Esophagus muscularis mucosa (tissue), 4 donors: Measurements from ENCODE around the gene RSRC1.

Experiments used
- CTCF ChIP-seq, 3 experiments: fragments of 200-600 bp in 2 of 3; fragments of 450-650 bp in 1 of 3; sonication (generic) in 2 of 3; IDR thresholded peaks; one replicate each; pipeline ENCODE4 v1.5.1; 2017 to 2019; ENCODE audit warnings: antibody characterized with exemption in 3 of 3, mild to moderate bottlenecking in 2 of 3, moderate library complexity in 1 of 3
- EP300 ChIP-seq: sonication (generic); formaldehyde crosslinking; IDR thresholded peaks from one replicate; pipeline ENCODE4 v1.6.1; 2017; ENCODE audit warnings: antibody characterized with exemption
- POLR2AphosphoS5 ChIP-seq, 2 donors: sonication (generic); formaldehyde crosslinking; IDR thresholded peaks; one replicate each; pipeline ENCODE4 v1.6.1; 2017; ENCODE audit warnings: antibody characterized with exemption in 2 of 2

DNA sequence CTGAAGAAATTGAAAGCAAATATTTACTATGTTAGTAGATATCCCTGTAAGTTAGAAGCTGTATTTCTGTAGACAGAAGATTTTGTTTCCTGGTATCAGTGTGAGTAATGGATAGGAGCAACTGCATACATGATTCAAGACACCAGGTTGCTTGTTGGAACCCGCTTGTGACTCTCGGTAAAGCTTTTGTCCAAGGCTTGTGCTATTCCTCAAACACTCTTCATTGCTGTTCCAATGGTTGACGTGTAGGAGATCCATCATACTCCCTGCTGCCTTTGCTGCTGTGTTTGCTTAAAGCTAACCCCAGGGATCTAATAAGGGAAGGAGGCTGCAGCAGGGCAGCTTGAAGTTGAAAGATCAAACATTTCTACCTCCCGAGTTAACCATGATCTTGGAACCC is 160.1 kb downstream of the RSRC1 start:
- TF ChIP-seq CTCF (IDR thresholded peaks at IDR 0.05) (no peak), POLR2AphosphoS5 (IDR thresholded peaks at IDR 0.05) (no peak), EP300 (no peak)
